A673 (cell line): ENCODE data around the gene CMTM1. TPM values are rescaled to one million over a fixed set of nuclear protein-coding genes. Genes with fewer than 3 reads are reported as not detected.

Source experiments
- BruUV-seq: library from RNA; stranded (reverse); fragments of 400-500 nt; replicated peaks from 2 replicates; lab custom pipeline; 2021; lab: Mats Ljungman, UMichigan
- CTCF ChIA-PET: fragments of 300-600 bp; sonication (Branson Sonifier 250); formaldehyde crosslinking; loops from one replicate; lab custom pipeline; 2022; ENCODE audit warnings: antibody characterized with exemption; lab: Charles Lee
- POLR2A ChIA-PET: fragments of 300-600 bp; sonication (Branson Sonifier 250); formaldehyde crosslinking; loops from one replicate; lab custom pipeline; 2022; ENCODE audit warnings: antibody characterized with exemption; ENCODE audit not compliant: low non-redundant PET; lab: Charles Lee
- DNase-seq: peaks from one replicate; pipeline ENCODE4 v3.0.0-alpha.2; 2015; ENCODE audit warnings: low spot score
- H3K27ac ChIP-seq: fragments of 200-600 bp; sonication (generic); 2 replicates; pipeline ENCODE4 v1.5.1; 2016; ENCODE audit warnings: mixed run types, low read depth, mild to moderate bottlenecking, mixed read lengths, antibody characterized with exemption, low read length; ENCODE audit not compliant: poor library complexity, severe bottlenecking
- H3K27me3 ChIP-seq: fragments of 200-600 bp; sonication (generic); replicated peaks from 2 replicates; pipeline ENCODE4 v1.6.1; 2017; ENCODE audit warnings: mixed run types, low read depth, mild to moderate bottlenecking, mixed read lengths, antibody characterized with exemption, low read length; ENCODE audit not compliant: insufficient read depth, poor library complexity
- H3K36me3 ChIP-seq: fragments of 200-600 bp; sonication (generic); 2 replicates; pipeline ENCODE4 v1.6.1; 2016; ENCODE audit warnings: mixed run types, mild to moderate bottlenecking, mixed read lengths, antibody characterized with exemption, low read length; ENCODE audit not compliant: insufficient read depth, poor library complexity, severe bottlenecking
- H3K4me1 ChIP-seq: fragments of 200-600 bp; sonication (generic); 2 replicates; pipeline ENCODE4 v1.6.1; 2017; ENCODE audit warnings: mixed run types, mild to moderate bottlenecking, mixed read lengths, antibody characterized with exemption, low read length; ENCODE audit not compliant: insufficient read depth, poor library complexity, severe bottlenecking
- H3K4me3 ChIP-seq: fragments of 200-600 bp; sonication (generic); 2 replicates; pipeline ENCODE4 v1.5.1; 2016; ENCODE audit warnings: low read depth, mixed run types, mild to moderate bottlenecking, mixed read lengths, low read length; ENCODE audit not compliant: poor library complexity, severe bottlenecking
- H3K9me3 ChIP-seq: fragments of 200-600 bp; sonication (generic); 2 replicates; pipeline ENCODE4 v1.6.1; 2016; ENCODE audit warnings: mixed run types, low read depth, mild to moderate bottlenecking, mixed read lengths, antibody characterized with exemption, low read length; ENCODE audit not compliant: poor library complexity, severe bottlenecking
- EZH2 ChIP-seq: fragments of 200-600 bp; sonication (generic); IDR thresholded peaks from 2 replicates; pipeline ENCODE4 v1.6.1; 2017; ENCODE audit warnings: borderline replicate concordance, low read depth, mild to moderate bottlenecking, mixed read lengths, antibody characterized with exemption, low read length; ENCODE audit not compliant: poor library complexity, severe bottlenecking
- intact Hi-C: fragments of 100-400 bp; cut with micrococcal nuclease; formaldehyde crosslinking; loops from one replicate; pipeline ENCODE4 v1.10.0; 2022; ENCODE audit not compliant: unreplicated experiment
- total RNA-seq: library from RNA; stranded (reverse); gene quantifications from 2 replicates; pipeline ENCODE4 v1.2.3, GENCODE V29; 2021
- TF ChIP-seq, protein P1 (sequence below): fragments of 300-800, 200-600 bp; sonication (generic); conservative IDR thresholded peaks from 2 replicates; pipeline ENCODE4 v1.5.1; 2017; ENCODE audit warnings: low read depth, mild to moderate bottlenecking, antibody characterized with exemption, low read length, moderate library complexity, mixed read lengths

The CMTM1 gene
- total RNA-seq, 1 experiment from 2014 or later = 7.1 TPM

DNA sequence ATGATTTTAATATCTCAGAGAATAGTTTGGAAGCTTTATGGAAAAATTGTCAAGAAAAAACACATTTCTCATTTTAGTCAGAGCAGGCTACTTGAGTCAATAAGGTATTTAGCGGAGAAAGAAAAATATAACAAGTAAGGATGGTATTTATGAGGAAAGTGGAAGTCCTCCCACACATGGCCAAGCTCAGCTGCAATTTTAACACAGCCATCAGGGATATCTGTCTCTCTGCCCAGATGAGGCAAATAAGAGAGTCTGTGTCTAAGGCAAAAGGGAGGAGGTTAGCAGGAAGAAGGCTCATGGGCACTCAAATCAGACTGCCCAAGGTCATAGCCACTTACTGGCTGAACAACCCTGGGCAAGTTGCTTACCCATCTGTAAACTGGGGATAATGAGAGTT, 7.8 kb downstream of the CMTM1 start:
- H3K27me3 ChIP-seq = no peaks in the 10 kb centered on the region
- no peak overlapping the region for H3K27ac ChIP-seq
- no peak for TF ChIP-seq EZH2
- TF ChIP-seq, protein P1, sequence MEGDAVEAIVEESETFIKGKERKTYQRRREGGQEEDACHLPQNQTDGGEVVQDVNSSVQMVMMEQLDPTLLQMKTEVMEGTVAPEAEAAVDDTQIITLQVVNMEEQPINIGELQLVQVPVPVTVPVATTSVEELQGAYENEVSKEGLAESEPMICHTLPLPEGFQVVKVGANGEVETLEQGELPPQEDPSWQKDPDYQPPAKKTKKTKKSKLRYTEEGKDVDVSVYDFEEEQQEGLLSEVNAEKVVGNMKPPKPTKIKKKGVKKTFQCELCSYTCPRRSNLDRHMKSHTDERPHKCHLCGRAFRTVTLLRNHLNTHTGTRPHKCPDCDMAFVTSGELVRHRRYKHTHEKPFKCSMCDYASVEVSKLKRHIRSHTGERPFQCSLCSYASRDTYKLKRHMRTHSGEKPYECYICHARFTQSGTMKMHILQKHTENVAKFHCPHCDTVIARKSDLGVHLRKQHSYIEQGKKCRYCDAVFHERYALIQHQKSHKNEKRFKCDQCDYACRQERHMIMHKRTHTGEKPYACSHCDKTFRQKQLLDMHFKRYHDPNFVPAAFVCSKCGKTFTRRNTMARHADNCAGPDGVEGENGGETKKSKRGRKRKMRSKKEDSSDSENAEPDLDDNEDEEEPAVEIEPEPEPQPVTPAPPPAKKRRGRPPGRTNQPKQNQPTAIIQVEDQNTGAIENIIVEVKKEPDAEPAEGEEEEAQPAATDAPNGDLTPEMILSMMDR = no peak
- no peak overlapping the region for H3K4me3 ChIP-seq
- POLR2A ChIA-PET = no interaction called here
- CTCF ChIA-PET = no interaction called here
- H3K9me3 ChIP-seq = no peaks in the 10 kb centered on the region
- H3K4me1 ChIP-seq = no peaks in the 10 kb centered on the region
- no peak for DNase-seq
- no TSS peak for BruUV-seq
- intact Hi-C loops = no loop called here
- no peaks in the 10 kb centered on the region for H3K36me3 ChIP-seq

DNA sequence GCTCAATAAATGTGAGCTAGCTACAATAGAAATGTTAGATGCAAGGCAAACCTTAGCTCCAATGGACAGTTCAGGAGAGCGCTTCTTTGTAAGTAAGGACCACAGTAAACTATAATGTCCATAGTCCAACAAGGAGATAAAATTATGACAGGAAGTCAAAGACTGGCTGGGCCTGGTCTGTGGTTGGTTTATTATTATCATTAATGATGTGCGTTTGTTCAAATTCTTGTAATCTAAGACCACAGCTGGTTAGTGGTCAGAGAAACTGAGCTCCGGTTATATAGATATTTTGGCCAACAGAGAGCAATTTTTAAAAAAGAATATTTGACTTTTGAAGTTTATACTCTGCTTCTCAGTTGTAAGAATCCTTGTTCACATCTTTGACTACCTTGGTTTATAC, 8.3 kb downstream of the CMTM1 start:
- no peaks in the 10 kb centered on the region for H3K4me1 ChIP-seq
- H3K27me3 ChIP-seq = no peaks in the 10 kb centered on the region
- no peak overlapping the region for H3K4me3 ChIP-seq
- H3K36me3 ChIP-seq = no peaks in the 10 kb centered on the region
- CTCF ChIA-PET = no interaction called here
- POLR2A ChIA-PET = no interaction called here
- no peak for TF ChIP-seq EZH2
- no peak overlapping the region for H3K27ac ChIP-seq
- no peak for DNase-seq
- no peaks in the 10 kb centered on the region for H3K9me3 ChIP-seq
- intact Hi-C loops = no loop called here
- no TSS peak for BruUV-seq

DNA sequence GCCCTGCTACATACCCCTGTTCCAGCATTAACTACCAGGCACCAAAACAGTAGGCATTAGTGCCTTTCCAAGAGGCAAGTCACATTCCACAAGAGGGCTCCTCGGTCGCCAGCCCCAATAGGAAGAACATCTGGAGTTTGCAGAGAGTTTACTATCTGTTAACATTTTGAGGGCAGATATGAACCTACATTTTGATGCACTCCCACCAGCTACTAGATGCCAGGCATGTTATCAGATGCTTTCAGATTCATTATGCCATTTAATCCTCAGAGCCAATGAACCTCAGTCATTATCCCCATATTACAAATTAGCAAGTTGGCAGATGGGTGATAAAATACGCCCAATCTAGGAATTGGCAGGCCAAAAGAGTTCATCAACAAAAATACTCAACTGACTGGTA, 8.8 kb downstream of the CMTM1 start:
- H3K27ac ChIP-seq = no peak overlapping the region
- no peaks in the 10 kb centered on the region for H3K36me3 ChIP-seq
- no peak overlapping the region for H3K4me3 ChIP-seq
- no peaks in the 10 kb centered on the region for H3K9me3 ChIP-seq
- ChIA-PET CTCF (no interaction called here), POLR2A (no interaction called here)
- intact Hi-C loops = no loop called here
- no TSS peak for BruUV-seq
- DNase-seq = no peak
- TF ChIP-seq, protein P1 = no peak
- TF ChIP-seq EZH2 = no peak
- peaks cover 1% of the 10 kb centered on the region for H3K4me1 ChIP-seq
- no peaks in the 10 kb centered on the region for H3K27me3 ChIP-seq

DNA sequence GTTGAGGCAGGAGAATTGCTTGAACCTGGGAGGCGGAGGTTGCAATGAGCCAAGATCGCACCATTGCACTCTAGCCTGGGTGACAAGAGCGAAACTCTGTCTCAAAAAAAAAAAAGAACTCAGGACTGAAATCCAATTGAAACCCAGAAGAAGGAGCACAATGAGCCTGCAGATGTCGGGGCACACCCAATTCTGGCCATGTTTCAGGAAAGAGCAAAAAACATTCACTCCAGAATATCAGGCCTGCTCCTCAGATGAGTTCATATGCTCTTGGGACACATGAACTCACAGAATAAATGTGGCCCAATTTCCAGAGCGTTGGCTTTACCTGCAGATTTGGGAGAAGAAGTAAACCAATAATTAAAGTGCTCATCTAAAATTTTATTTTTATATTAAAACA, 10.1 kb downstream of the CMTM1 start:
- ChIA-PET POLR2A (no interaction called here), CTCF (no interaction called here)
- H3K27me3 ChIP-seq = no peaks in the 10 kb centered on the region
- no peaks in the 10 kb centered on the region for H3K36me3 ChIP-seq
- no peak for DNase-seq
- peaks cover 14% of the 10 kb centered on the region for H3K4me1 ChIP-seq
- no peaks in the 10 kb centered on the region for H3K9me3 ChIP-seq
- TF ChIP-seq, protein P1 = no peak
- TF ChIP-seq EZH2 = no peak
- no peak overlapping the region for H3K4me3 ChIP-seq
- no TSS peak for BruUV-seq
- intact Hi-C loops = no loop called here
- H3K27ac ChIP-seq = no peak overlapping the region
